Measurements from ENCODE around the gene HADH. TPM values are rescaled to one million over a fixed set of nuclear protein-coding genes. Genes with fewer than 3 reads are reported as not detected.
A peak's percentile ranks its signal among the peaks of the same experiment; 100 is the strongest.

Gene HADH
- polyA plus RNA-seq, 4 donors, result 96.5 to 115 (median 100.0) TPM

GRCh38 chr4:108054025-108054638, 64.4 kb downstream of the HADH start:
- DNase-seq (ENCODE audit: low read depth in 4 of 4, low spot score in 3 of 4), result no peak

DNA sequence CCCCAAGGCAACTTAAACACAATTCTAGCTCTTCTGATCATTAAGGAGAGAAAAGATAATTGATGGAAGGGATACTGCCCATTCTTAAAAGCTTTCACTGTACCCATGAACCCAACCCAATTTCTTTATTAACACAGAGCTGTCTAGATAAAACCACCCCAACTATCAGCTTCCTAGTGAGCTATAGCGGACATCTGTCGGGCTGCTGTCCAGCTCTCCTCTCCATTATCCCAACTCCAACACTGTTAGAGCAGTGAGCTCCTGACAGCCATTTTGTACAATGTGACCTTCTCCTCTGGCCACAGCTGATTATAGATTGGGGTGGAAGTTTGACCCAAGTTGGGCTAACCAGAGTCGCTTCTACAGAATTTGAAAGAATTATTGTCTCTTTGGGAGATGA, 66.1 kb downstream of the HADH start:
- DNase-seq (ENCODE audit: low read depth in 4 of 4, low spot score in 3 of 4), result no peak

DNA sequence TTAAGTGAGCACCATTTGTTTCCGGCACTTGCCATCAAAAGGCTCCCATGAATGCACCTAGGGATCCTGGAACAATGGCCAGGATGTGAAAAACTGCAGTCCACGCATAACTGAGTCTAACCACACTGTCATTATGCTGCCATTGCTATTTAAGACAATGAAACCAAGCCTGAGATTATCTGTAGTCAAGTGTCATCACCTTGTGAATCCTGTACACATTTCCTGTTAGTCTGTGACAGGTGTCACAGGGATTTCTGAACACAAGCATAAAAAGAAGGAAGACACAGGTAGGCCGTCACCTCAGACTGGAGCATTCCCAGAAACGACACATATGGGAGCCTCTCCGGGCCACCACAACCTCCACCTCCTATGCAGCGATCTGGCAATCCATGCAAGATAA, 66.7 kb downstream of the HADH start:
- no peak for DNase-seq (ENCODE audit: low read depth in 4 of 4, low spot score in 3 of 4)

DNA sequence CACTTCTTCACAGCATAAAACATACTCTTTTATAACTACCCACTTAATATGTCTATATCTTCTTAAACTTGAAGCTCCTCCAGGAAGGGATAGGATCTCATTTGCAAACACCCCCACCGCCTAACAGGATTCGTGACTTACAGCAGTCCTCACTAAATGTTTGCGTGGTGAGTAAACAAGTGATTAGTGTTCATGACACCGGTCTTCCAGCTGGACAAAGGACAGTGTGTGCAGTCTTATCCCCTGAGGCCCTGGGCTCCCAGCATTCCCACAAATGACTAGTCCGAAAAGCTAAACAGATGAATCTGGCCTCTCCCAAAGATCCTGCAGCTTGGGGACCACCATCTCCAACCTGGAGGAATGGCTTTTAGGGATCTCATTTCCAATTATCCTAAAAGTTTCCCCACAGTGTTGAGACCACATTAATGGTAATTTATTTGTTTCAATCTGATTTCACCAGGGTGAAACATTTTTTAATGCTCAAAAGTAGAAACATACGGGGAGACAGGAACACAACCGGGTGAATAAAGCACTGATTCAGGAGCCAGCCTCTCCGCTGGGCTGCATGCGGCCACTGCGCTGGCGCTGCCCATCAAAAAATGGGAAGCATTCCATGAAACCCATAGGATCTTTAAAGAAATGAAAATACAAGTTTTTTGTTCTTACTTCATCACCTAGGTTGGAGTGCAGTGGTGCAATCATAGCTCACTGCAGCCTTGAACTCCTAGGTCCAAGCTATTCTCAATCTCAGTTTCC, 69.2 kb downstream of the HADH start:
- no peak for DNase-seq (ENCODE audit: low read depth in 4 of 4, low spot score in 3 of 4)

DNA sequence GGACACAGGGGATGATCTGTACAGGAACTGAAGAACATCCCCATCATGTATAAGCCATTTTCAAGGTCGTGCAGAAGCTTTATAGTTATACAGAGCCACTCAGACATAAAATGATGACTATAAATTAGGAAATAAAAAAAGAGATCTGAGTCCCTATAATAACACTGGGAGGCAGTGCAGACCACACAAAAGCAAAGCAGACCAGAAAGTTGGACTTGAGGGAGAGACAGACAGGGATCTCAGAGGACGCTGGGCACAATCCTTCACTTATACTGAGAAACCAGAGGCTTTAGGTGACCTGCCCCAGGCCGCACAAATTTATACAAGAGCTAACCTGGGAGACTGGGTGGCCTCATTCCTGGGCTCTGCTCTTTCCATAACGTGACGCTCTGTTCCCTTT, 70.5 kb downstream of the HADH start:
- DNase-seq (ENCODE audit: low read depth in 4 of 4, low spot score in 3 of 4), result peak in 1 of 4 donors; percentile 25

- DNase-seq (ENCODE audit: low read depth in 4 of 4, low spot score in 3 of 4), result peak in 1 of 4 donors; percentile 47
Measured at GRCh38 chr4:108060686-108061321, 71.1 kb downstream of the HADH start.

DNA sequence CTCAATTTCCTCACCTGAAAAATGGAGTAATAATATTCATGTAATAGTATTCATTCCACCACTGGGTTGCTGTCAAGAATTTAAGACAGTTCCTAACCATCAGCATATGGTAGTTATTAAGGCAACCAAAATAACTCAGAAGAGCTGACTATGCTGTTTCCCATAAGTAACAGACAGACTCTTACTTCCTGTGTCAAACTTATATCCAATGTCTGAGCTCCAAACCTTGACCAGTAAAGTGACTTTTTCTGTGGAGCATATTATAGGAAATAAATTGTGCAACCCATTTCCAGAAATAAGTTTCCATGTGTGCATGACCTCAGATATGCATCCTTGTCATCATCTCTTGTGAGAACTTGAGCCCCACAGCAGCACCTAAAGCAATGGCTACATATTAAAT, 78.8 kb downstream of the HADH start:
- no peak for DNase-seq (ENCODE audit: low read depth in 4 of 4, low spot score in 3 of 4)

- DNase-seq (ENCODE audit: low read depth in 4 of 4, low spot score in 3 of 4), result no peak
Measured at GRCh38 chr4:108070775-108071174, 81.1 kb downstream of the HADH start.

- peak in 1 of 4 donors; percentile 10 for DNase-seq (ENCODE audit: low read depth in 4 of 4, low spot score in 3 of 4)
Measured at GRCh38 chr4:108072300-108072699, 82.6 kb downstream of the HADH start.

GRCh38 chr4:108078024-108078733, 88.5 kb downstream of the HADH start:
- no peak for DNase-seq (ENCODE audit: low read depth in 4 of 4, low spot score in 3 of 4)

DNA sequence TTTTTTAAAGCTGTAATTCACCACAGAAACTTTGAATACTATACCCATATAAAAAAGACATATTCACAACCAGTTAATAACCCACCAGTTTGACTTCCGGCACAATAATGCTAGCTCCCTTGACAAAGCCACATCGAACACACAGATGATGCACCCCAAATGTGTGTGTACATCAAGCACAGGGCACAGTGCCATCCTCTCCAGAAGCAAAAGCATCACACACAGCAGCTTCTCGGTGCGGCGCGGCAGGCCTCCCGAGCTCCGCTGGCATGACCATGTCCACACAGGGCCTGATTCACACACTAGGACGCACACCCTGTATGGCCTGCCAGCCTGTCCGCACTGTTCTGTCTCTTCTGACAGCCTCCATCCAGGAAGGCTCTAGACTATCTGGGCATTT, 91.1 kb downstream of the HADH start:
- DNase-seq (ENCODE audit: low read depth in 4 of 4, low spot score in 3 of 4), result no peak

DNA sequence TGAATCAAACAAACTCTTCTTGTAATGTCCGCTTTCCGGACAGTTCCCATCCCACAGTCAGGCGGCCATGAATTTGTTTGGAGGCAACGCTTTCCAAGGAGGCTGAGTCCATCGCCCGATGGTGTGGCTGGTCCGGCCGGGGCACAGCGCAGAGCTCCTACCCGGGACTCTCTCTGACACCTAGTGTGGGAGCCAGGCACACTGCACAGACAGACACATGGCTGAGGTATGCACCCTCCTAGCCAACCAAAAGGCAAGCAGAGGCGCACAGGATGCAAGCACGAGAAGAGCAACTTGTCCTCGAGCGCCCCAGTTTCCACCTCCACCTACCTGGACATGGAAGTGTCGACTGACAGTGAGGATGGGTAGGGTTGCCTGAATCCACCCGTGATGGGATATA, 91.6 kb downstream of the HADH start:
- DNase-seq (ENCODE audit: low read depth in 4 of 4, low spot score in 3 of 4), result no peak

Other genes starting within 250 kb of the HADH start
- gene SGMS2, start 165.0 kb upstream of the HADH start, polyA plus RNA-seq (ENCODE audit: insufficient read length in 4 of 4), result 10 to 100 TPM; 12.7 to 17.2 (median 13.8) TPM
- 1 to 10 TPM; 5.2 to 6.0 (median 5.8) TPM for gene CYP2U1, start 58.3 kb upstream of the HADH start, polyA plus RNA-seq (ENCODE audit: insufficient read length in 4 of 4)
- gene LEF1, start 179.0 kb downstream of the HADH start, polyA plus RNA-seq (ENCODE audit: insufficient read length in 4 of 4), result 10 to 100 TPM; 53.5 to 81.4 (median 75.9) TPM

All from right renal pelvis (tissue), 4 donors.